GM12878 (cell line): ENCODE measurements around the gene LAMB1. TPM values are rescaled to one million over a fixed set of nuclear protein-coding genes. Genes with fewer than 3 reads are reported as not detected.

Experiments
- ATAC-seq: fragments of 200-7000 bp; cut with Tn5 transposase; 3 replicates; pipeline ENCODE4 v1.9.1; 2020; ENCODE audit warnings: mild to moderate bottlenecking, moderate library complexity
- BruUV-seq: library from RNA; stranded (reverse); fragments of 400-500 nt; replicated peaks from 2 replicates; lab custom pipeline; 2021; lab: Mats Ljungman, UMichigan
- CTCF ChIA-PET: fragments of 300-600 bp; sonication (Branson Sonifier 250); formaldehyde crosslinking; extraction: SDS; loops from one replicate; lab custom pipeline; 2021; ENCODE audit warnings: inconsistent platforms; lab: Yijun Ruan, JAX
- POLR2A ChIA-PET: fragments of 350-600 bp; formaldehyde crosslinking; extraction: SDS; loops from one replicate; lab custom pipeline; 2021; ENCODE audit warnings: inconsistent platforms; lab: Charles Lee
- RAD21 ChIA-PET: fragments of 300-600 bp; sonication (Branson Sonifier 250); formaldehyde crosslinking; loops from one replicate; lab custom pipeline; 2023; ENCODE audit warnings: antibody characterized with exemption; ENCODE audit not compliant: unreplicated experiment; lab: Charles Lee
- SMC1A ChIA-PET: fragments of 300-600 bp; sonication (Branson Sonifier 250); formaldehyde crosslinking; loops from one replicate; lab custom pipeline; 2023; ENCODE audit not compliant: unreplicated experiment, uncharacterized antibody; lab: Charles Lee
- DNase-seq: peaks from one replicate; pipeline ENCODE4 v3.0.0-alpha.2; 2011; ENCODE audit warnings: low read depth, low spot score
- FAIRE-seq: peaks from 3 replicates; lab custom pipeline; 2011; peaks lifted over from hg19 to GRCh38; lab: Jason Lieb, UNC
- H2AFZ ChIP-seq: 2 replicates; pipeline ENCODE4 v1.6.0; 2011; ENCODE audit warnings: low read depth, low read length, control low read depth; ENCODE audit not compliant: control insufficient read depth
- H3K27ac ChIP-seq: 2 replicates; pipeline ENCODE4 v1.5.1; 2011; ENCODE audit warnings: control low read depth; ENCODE audit not compliant: control insufficient read depth, insufficient read depth
- H3K27me3 ChIP-seq, 2 experiments: replicated peaks in 1 of 2; 2 replicates each; pipeline versions ENCODE4 v1.6.0 to v1.6.1; 2011; ENCODE audit warnings: low read length in 1 of 2; ENCODE audit not compliant: control insufficient read depth in 2 of 2, insufficient read depth in 2 of 2
- H3K36me3 ChIP-seq, 2 experiments: 2 replicates each; pipeline ENCODE4 v1.5.1; 2011; ENCODE audit warnings: low read length in 1 of 2; ENCODE audit not compliant: control insufficient read depth in 2 of 2, insufficient read depth in 2 of 2
- H3K4me1 ChIP-seq: 2 replicates; pipeline ENCODE4 v1.6.1; 2011; ENCODE audit warnings: mild to moderate bottlenecking, low read length, moderate library complexity, mixed read lengths; ENCODE audit not compliant: control insufficient read depth, insufficient read depth
- H3K4me2 ChIP-seq: 2 replicates; pipeline ENCODE4 v1.6.0; 2011; ENCODE audit warnings: control low read depth; ENCODE audit not compliant: control insufficient read depth, insufficient read depth
- H3K4me3 ChIP-seq: fragments of 200-600 bp; sonication (generic); 2 replicates; pipeline ENCODE4 v1.5.1; 2016
- H3K79me2 ChIP-seq: 2 replicates; pipeline ENCODE4 v1.6.0; 2011; ENCODE audit warnings: low read length; ENCODE audit not compliant: control insufficient read depth, insufficient read depth
- H3K9ac ChIP-seq: 2 replicates; pipeline ENCODE4 v1.8.0; 2011; ENCODE audit warnings: low read length, control low read depth, mixed read lengths; ENCODE audit not compliant: control insufficient read depth, insufficient read depth
- H3K9me3 ChIP-seq: replicated peaks from 3 replicates; pipeline ENCODE4 v1.5.1; 2011; ENCODE audit warnings: mild to moderate bottlenecking, low read length; ENCODE audit not compliant: control insufficient read depth, insufficient read depth
- H4K20me1 ChIP-seq: 2 replicates; pipeline ENCODE4 v1.6.0; 2011; ENCODE audit not compliant: control insufficient read depth, insufficient read depth
- BACH1 ChIP-seq: fragments of 450-650 bp; IDR thresholded peaks from 2 replicates; pipeline ENCODE4 v1.6.1; 2017; ENCODE audit warnings: mild to moderate bottlenecking, borderline replicate concordance
- DPF2 ChIP-seq: fragments of 450-650 bp; IDR thresholded peaks from 2 replicates; pipeline ENCODE4 v1.6.1; 2017; ENCODE audit warnings: mild to moderate bottlenecking
- LARP7 ChIP-seq: fragments of 450-650 bp; IDR thresholded peaks from 2 replicates; pipeline ENCODE4 v1.6.1; 2017; ENCODE audit warnings: mild to moderate bottlenecking
- MEF2B ChIP-seq: fragments of 450-650 bp; IDR thresholded peaks from 2 replicates; pipeline ENCODE4 v1.6.1; 2018; ENCODE audit warnings: mild to moderate bottlenecking, moderate library complexity; ENCODE audit not compliant: partially characterized antibody, poor library complexity, severe bottlenecking
- PKNOX1 ChIP-seq: fragments of 450-650 bp; IDR thresholded peaks from 2 replicates; pipeline ENCODE4 v1.6.1; 2016; ENCODE audit warnings: mild to moderate bottlenecking
- SMC3 ChIP-seq: IDR thresholded peaks from 2 replicates; pipeline ENCODE4 v1.6.1; 2011; ENCODE audit warnings: low read length, improper control_type of control experiment, borderline replicate concordance
- SP1 ChIP-seq: IDR thresholded peaks from one replicate; pipeline ENCODE4 v1.6.1; 2011; ENCODE audit warnings: low read depth, low read length
- WGBS: methylation state at CpG from one replicate; pipeline ENCODE4 v1.1.6; 2016; ENCODE audit warnings: low lambda C conversion rate; ENCODE audit not compliant: insufficient replicate concordance, insufficient coverage; ENCODE audit errors: missing lambda C conversion rate; 5-methylcytosine and 5-hydroxymethylcytosine counted together
- in situ Hi-C: fragments of 300-500 bp; cut with MboI; formaldehyde crosslinking; loops from 9 replicates; pipeline ENCODE4 v1.14.3; 2018; ENCODE audit warnings: mixed read lengths
- intact Hi-C: fragments of 100-400 bp; cut with micrococcal nuclease; formaldehyde crosslinking; loops from one replicate; pipeline ENCODE4 v1.14.2; 2022; ENCODE audit not compliant: unreplicated experiment
- polyA plus RNA-seq, 11 experiments: library from polyadenylated mRNA; depleted of rRNA in 4 of 11; unstranded in 6 of 11; stranded (reverse) in 5 of 11; fragments of >200 nt; fragmentation: Nextera tagmentation in 4 of 11; fragmentation: Illumina TruSeq in 1 of 11; extraction: Ambion mirVana in 4 of 11; extraction: Trizol in 1 of 11; gene quantifications; 1 replicate in 1 of 11; 2 replicates in 10 of 11; pipeline versions ENCODE4 v1.2.1 to v1.2.3, GENCODE V29; 2011 to 2016; ENCODE audit warnings: inconsistent platforms in 2 of 11, missing spikeins in 2 of 11, low read depth in 1 of 11
- total RNA-seq, 4 experiments: library from RNA; depleted of rRNA in 3 of 4; stranded (reverse); fragments of >200 nt in 3 of 4; fragmentation: Illumina TruSeq in 1 of 4; extraction: Trizol in 1 of 4; gene quantifications; 2 replicates each; pipeline versions ENCODE4 v1.2.1 to v1.2.3, GENCODE V29; 2013 to 2021

The LAMB1 gene
- total and polyA plus RNA-seq, 10 of the 15 experiments (the other 5 are each of a cell fraction or from before 2014, with no cell fraction given), result 0.05 to 2.2 (median 1.2) TPM; not detected in 4

- H3K9ac ChIP-seq, result no peak overlapping the region
- no peak overlapping the region for H3K4me3 ChIP-seq
- H3K9me3 ChIP-seq, result no peaks in the 10 kb centered on the region
- H3K36me3 ChIP-seq, result no peaks in the 10 kb centered on the region
- TF ChIP-seq SMC3 (no peak), SP1 (no peak), LARP7 (no peak)
- TF ChIP-seq, all 136 proteins: peak for 0
- RAD21 ChIA-PET, result no interaction called here
- 71% methylated on average over 8 of the region's 8 CpGs for WGBS
- Histone ChIP-seq H4K20me1 (no peaks in the 10 kb centered on the region), H3K27me3 (peaks cover 0 to 1% of the 10 kb centered on the region in 2 experiments; a peak in 2 of 4 replicates), H2AFZ (no peak overlapping the region), H3K4me2 (no peak overlapping the region), H3K27ac (no peak overlapping the region), H3K4me1 (no peaks in the 10 kb centered on the region), H3K79me2 (no peaks in the 10 kb centered on the region)
- DNase-seq (no peak), FAIRE-seq (no peak), ATAC-seq (no peak)
- intact Hi-C loops (no loop called here), in situ Hi-C loops (no loop called here)
- no TSS peak for BruUV-seq
- CTCF ChIA-PET, result no interaction called here
- SMC1A ChIA-PET, result interaction anchor here (0.7 to 1.1 kb wide), 2 partner anchors 8 to 99 kb away, joined by 3 read pairs; no protein-coding TSS in a partner anchor
- POLR2A ChIA-PET, result no interaction called here
Observed at GRCh38 chr7:107980671-107981190, 22.2 kb downstream of the LAMB1 start.

GRCh38 chr7:107980171-107980570 is 22.8 kb downstream of the LAMB1 start:
- H3K4me1 ChIP-seq, result no peaks in the 10 kb centered on the region
- no peak overlapping the region for H3K27ac ChIP-seq
- no TSS peak for BruUV-seq
- no peak overlapping the region for H3K9ac ChIP-seq
- no peaks in the 10 kb centered on the region for H3K36me3 ChIP-seq
- DNase-seq (no peak), FAIRE-seq (no peak), ATAC-seq (no peak)
- H3K27me3 ChIP-seq, result peaks cover 0 to 1% of the 10 kb centered on the region in 2 experiments; a peak in 2 of 4 replicates
- no peaks in the 10 kb centered on the region for H3K79me2 ChIP-seq
- no peaks in the 10 kb centered on the region for H3K9me3 ChIP-seq
- SMC1A ChIA-PET, result interaction anchor here (0.7 to 1.1 kb wide), 2 partner anchors 8 to 99 kb away, joined by 3 read pairs; no protein-coding TSS in a partner anchor
- RAD21 ChIA-PET, result no interaction called here
- in situ Hi-C loops (no loop called here), intact Hi-C loops (no loop called here)
- POLR2A ChIA-PET, result no interaction called here
- no peak overlapping the region for H2AFZ ChIP-seq
- H4K20me1 ChIP-seq, result no peaks in the 10 kb centered on the region
- TF ChIP-seq BACH1 (no peak), MEF2B (no peak), DPF2 (no peak), PKNOX1 (no peak)
- WGBS, result 30% methylated on average over 3 of the region's 3 CpGs
- CTCF ChIA-PET, result no interaction called here
- no peak overlapping the region for H3K4me3 ChIP-seq
- H3K4me2 ChIP-seq, result no peak overlapping the region
